HG03045 (cell line): ENCODE data around the gene CSN1S1.

Experiments
- ATAC-seq: cut with Tn5 transposase; IDR thresholded peaks from one replicate; pipeline ENCODE4 v1.9.1; 2021; ENCODE audit warnings: mild to moderate bottlenecking, moderate library complexity; ENCODE audit not compliant: unreplicated experiment

The CSN1S1 gene

DNA sequence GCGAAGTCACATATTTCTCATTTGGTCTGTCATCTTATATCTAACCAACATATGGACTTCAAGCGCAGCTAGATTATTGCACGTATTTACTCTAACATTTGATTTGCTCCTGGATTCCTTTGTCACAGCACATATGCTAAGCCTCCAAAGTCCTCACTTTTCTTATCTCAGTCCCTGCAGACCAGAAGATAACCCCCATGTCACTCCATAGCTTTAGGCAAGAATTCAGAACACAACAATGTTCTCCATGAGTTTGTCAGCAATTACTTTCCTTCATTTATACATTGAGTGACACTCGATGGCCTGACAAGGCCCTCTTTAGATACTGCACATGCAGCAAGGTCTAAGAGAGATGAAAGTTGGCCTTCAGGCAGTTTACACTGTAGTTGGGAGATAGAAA is 60.1 kb downstream of the CSN1S1 start:
- ATAC-seq: no peak

GRCh38 chr4:69994782-69995181 is 63.9 kb downstream of the CSN1S1 start:
- no peak for ATAC-seq

DNA sequence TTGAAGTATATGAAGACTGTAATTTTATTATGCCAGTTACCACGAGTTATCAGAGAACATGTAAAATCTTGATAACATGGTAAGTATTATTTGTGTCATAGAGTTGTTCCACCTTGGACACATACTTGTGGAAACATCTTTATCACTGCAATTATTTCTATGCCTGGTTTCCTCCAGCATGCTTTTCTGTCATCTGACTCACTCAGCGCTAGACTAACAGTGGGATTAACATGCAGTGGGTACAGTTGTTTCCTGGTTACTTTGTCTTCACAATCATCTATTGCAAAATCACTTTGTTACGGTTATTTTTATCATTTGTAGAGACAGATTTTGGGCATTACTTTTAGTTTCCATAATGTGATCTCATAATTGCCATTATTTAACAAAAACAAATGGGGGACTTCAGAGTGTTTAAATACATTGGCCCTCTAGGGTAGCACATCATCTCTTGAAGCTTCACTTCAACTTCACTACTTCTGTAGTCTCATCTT is 64.7 kb downstream of the CSN1S1 start, which contains the start of gene STATH:
Gene STATH, plus strand, starts transcription at position 441 of the 491 bp plus-strand sequence. CDS start 2,472 bp downstream, outside the sequence.
- ATAC-seq: no peak
